D721Med (cell line): ENCODE results near the gene C1orf210.

Source experiments
- DNase-seq: peaks from one replicate; pipeline ENCODE4 v3.0.0; 2011; ENCODE audit warnings: low spot score; ENCODE audit not compliant: insufficient read length
- FAIRE-seq: peaks from 2 replicates; lab custom pipeline; 2011; peaks lifted over from hg19 to GRCh38; lab: Jason Lieb, UNC
- CTCF ChIP-seq: IDR thresholded peaks from 2 replicates; pipeline ENCODE4 v1.5.1; 2012; ENCODE audit warnings: mild to moderate bottlenecking, control low read depth; ENCODE audit not compliant: insufficient read depth; ENCODE audit errors: missing control alignments

Gene C1orf210

GRCh38 chr1:43302201-43302600 is 16.8 kb upstream of the C1orf210 start:
- TF ChIP-seq CTCF: no peak
- DNase-seq (no peak), FAIRE-seq (no peak)

- DNase-seq (no peak), FAIRE-seq (no peak)
- no peak for TF ChIP-seq CTCF
Measured at GRCh38 chr1:43300378-43301094, 15.2 kb upstream of the C1orf210 start, which contains the start of gene TIE1. TSS of gene TIE1 (plus strand) at chr1:43300982. CDS start at chr1:43301072, 90 bp downstream.

GRCh38 chr1:43299101-43299500 is 13.7 kb upstream of the C1orf210 start:
- no peak for FAIRE-seq
- no peak for DNase-seq
- TF ChIP-seq CTCF: no peak

DNA sequence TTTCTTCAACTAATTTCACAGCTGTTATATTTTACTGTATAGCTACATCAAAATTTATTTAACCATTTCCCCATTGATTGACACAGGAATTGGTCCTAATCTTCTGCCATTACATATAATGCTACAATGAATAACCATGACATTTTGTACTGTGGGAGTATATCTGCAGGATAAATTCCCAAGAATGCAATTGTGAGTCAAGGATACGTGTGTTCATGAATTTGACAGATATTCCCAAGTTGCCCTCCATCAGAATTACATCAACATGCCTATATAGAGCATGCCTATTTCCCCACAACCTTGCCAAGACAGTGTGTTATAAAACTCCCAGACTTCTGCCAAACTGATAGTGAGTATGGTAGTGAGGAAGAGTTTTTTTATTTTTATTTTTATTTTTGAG is 12.7 kb upstream of the C1orf210 start:
- DNase-seq: no peak

DNA sequence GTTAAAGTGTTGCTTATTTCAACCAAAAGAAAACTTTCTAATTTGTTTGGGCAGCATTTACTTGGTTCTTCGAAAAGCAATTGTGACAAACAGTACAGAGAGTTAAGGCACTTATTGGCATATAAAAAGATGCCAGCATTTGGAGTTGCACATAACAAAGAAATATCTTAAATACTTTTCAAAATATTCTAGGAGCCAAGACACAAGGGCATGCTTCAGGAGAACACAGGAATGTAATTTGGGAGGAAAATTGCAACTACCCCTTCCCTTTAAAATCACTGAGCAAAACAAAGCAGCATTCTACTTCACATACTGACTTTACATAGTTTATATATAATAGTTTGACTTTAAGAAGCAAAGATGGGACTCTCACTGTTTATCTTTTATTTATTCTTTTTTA is 10.8 kb upstream of the C1orf210 start:
- FAIRE-seq (no peak), DNase-seq (no peak)
- no peak for TF ChIP-seq CTCF

More for the DNA sequence above, 12.7 kb upstream of the C1orf210 start:
- FAIRE-seq: no peak
- no peak for TF ChIP-seq CTCF

DNA sequence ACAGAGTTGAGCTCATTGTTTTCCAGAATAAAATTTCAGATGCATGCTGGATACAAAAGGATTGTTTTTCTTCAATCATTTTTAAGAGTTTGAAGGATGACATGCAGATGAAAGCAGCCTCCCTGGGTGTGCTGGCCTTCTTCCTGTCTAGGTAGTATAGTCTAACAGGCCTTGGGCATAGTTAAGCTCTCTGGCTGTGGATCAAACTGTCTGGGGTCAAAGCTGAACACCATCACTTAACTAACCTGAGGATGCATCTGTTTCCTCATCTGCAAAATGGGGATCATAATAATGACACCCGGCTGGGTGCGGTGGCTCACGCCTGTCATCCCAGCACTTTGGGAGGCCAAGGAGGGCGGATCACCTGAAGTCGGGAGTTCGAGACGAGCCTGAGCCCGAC is 9.4 kb upstream of the C1orf210 start:
- no peak for DNase-seq
- TF ChIP-seq CTCF: no peak
- no peak for FAIRE-seq
